G401 (cell line): ENCODE results near the gene PSMF1. TPM values are rescaled to one million over a fixed set of nuclear protein-coding genes. Genes with fewer than 3 reads are reported as not detected.
A peak's percentile ranks its signal among the peaks of the same experiment; 100 is the strongest.

Experiments used
- DNase-seq: peaks from one replicate; pipeline ENCODE4 v3.0.0-alpha.2; 2015; ENCODE audit warnings: low spot score
- in situ Hi-C: cut with HindIII; loops from 2 replicates; pipeline ENCODE4 v1.10.0; 2016; ENCODE audit warnings: low sequenced_read_pairs, mixed read lengths
- total RNA-seq: library from RNA; depleted of rRNA; stranded (reverse); fragments of >200 nt; shearing (Covaris generic); gene quantifications from 2 replicates; pipeline ENCODE4 v1.2.3, GENCODE V29; 2014

The PSMF1 gene
- total RNA-seq, 1 experiment from 2014 or later: 84.9 TPM

GRCh38 chr20:1184638-1185315 is 66.4 kb downstream of the PSMF1 start, which contains the start of gene TMEM74B:
Gene TMEM74B, minus strand, starts transcription at chr20:1184981. Its CDS starts 1,180 bp downstream, at chr20:1183801.
- no peak for DNase-seq
- in situ Hi-C loops: loop anchor here (10.0 kb wide), 1 partner anchor 200 kb away; no protein-coding TSS in a partner anchor

GRCh38 chr20:1185316-1185741 is 66.9 kb downstream of the PSMF1 start:
- DNase-seq: no peak
- in situ Hi-C loops: loop anchor here (10.0 kb wide), 1 partner anchor 201 kb away; no protein-coding TSS in a partner anchor

GRCh38 chr20:1185790-1186334 is 67.5 kb downstream of the PSMF1 start:
- DNase-seq: peak; percentile 21
- in situ Hi-C loops: loop anchor here (10.0 kb wide), 1 partner anchor 201 kb away; no protein-coding TSS in a partner anchor

GRCh38 chr20:1186367-1186991 is 68.1 kb downstream of the PSMF1 start:
- in situ Hi-C loops: loop anchor here (10.0 kb wide), 1 partner anchor 202 kb away; no protein-coding TSS in a partner anchor
- no peak for DNase-seq

- in situ Hi-C loops: loop anchor here (10.0 kb wide), 1 partner anchor 203 kb away; no protein-coding TSS in a partner anchor
- no peak for DNase-seq
Measured at GRCh38 chr20:1187605-1188171, 69.3 kb downstream of the PSMF1 start.

- no peak for DNase-seq
- in situ Hi-C loops: loop anchor here (10.0 kb wide), 1 partner anchor 204 kb away; no protein-coding TSS in a partner anchor
Measured at GRCh38 chr20:1188347-1188746, 69.9 kb downstream of the PSMF1 start.

- in situ Hi-C loops: loop anchor here (10.0 kb wide), 1 partner anchor 205 kb away; no protein-coding TSS in a partner anchor
- DNase-seq: no peak
Measured at GRCh38 chr20:1189827-1190226, 71.4 kb downstream of the PSMF1 start.

- in situ Hi-C loops: no loop called here
- no peak for DNase-seq
Measured at GRCh38 chr20:1190847-1191246, 72.4 kb downstream of the PSMF1 start.

- in situ Hi-C loops: no loop called here
- DNase-seq: no peak
Measured at GRCh38 chr20:1191299-1191698, 72.9 kb downstream of the PSMF1 start.

- no peak for DNase-seq
- in situ Hi-C loops: no loop called here
Measured at GRCh38 chr20:1195226-1195625, 76.8 kb downstream of the PSMF1 start.

GRCh38 chr20:1196634-1197033 is 78.2 kb downstream of the PSMF1 start:
- in situ Hi-C loops: no loop called here
- no peak for DNase-seq

GRCh38 chr20:1197801-1198200 is 79.4 kb downstream of the PSMF1 start:
- DNase-seq: no peak
- in situ Hi-C loops: no loop called here

- in situ Hi-C loops: no loop called here
- no peak for DNase-seq
Measured at GRCh38 chr20:1198751-1199150, 80.3 kb downstream of the PSMF1 start.

GRCh38 chr20:1199212-1199873 is 80.9 kb downstream of the PSMF1 start:
- DNase-seq: no peak
- in situ Hi-C loops: no loop called here

- DNase-seq: no peak
- in situ Hi-C loops: no loop called here
Measured at GRCh38 chr20:1199964-1200363, 81.6 kb downstream of the PSMF1 start.

GRCh38 chr20:1202762-1203504 is 84.5 kb downstream of the PSMF1 start, which contains the start of gene C20orf202:
Gene C20orf202, plus strand, starts transcription at chr20:1203454. Its CDS starts 132 bp downstream, at chr20:1203586.
- in situ Hi-C loops: no loop called here
- no peak for DNase-seq

GRCh38 chr20:1203630-1204029 is 85.2 kb downstream of the PSMF1 start:
- DNase-seq: no peak
- in situ Hi-C loops: no loop called here

GRCh38 chr20:1204113-1204512 is 85.7 kb downstream of the PSMF1 start:
- in situ Hi-C loops: no loop called here
- no peak for DNase-seq
